ENCODE results near the gene NCLN.

- TF ChIP-seq POLR2AphosphoS5 (IDR thresholded peaks at IDR 0.05; ENCODE audit: low read depth) = no peak
- TF ChIP-seq CTCF (IDR thresholded peaks at IDR 0.05; ENCODE audit: insufficient read depth, low read length) = no peak
- no peak for TF ChIP-seq REST (IDR thresholded peaks at IDR 0.05; ENCODE audit: insufficient replicate concordance, low read depth)
- no peak for TF ChIP-seq SPI1 (IDR thresholded peaks at IDR 0.05; ENCODE audit: borderline replicate concordance, low read depth)
Measured at GRCh38 chr19:3204646-3205275, 19.0 kb downstream of the NCLN start.

All from HL-60 (cell line).